Measurements from ENCODE around the gene CUL4A.
A peak's percentile ranks its signal among the peaks of the same experiment; 100 is the strongest.

Gene CUL4A

GRCh38 chr13:113179374-113180230 is 29.8 kb upstream of the CUL4A start:
- no peak for DNase-seq

DNA sequence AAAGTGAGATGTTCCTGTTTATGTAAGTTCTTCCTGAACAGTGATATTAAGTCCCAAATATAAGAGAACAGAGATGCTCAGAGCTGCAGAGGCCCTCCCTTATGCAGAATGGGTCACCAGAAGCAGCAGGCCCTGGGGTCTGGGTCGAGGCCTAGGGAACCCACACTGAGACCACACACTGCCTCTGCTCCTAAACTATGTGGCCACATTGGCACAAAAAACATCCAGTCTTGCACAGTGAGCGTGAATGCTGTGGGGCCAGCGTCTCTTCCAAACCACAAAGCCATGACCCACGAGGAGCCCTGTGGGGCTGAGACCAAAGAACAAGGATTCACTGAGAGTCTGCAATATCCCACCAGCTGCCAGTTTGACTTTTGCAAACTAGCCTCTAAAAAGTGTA is 27.4 kb upstream of the CUL4A start:
- DNase-seq, result no peak

GRCh38 chr13:113183450-113184129 is 25.8 kb upstream of the CUL4A start:
- DNase-seq, result no peak

DNA sequence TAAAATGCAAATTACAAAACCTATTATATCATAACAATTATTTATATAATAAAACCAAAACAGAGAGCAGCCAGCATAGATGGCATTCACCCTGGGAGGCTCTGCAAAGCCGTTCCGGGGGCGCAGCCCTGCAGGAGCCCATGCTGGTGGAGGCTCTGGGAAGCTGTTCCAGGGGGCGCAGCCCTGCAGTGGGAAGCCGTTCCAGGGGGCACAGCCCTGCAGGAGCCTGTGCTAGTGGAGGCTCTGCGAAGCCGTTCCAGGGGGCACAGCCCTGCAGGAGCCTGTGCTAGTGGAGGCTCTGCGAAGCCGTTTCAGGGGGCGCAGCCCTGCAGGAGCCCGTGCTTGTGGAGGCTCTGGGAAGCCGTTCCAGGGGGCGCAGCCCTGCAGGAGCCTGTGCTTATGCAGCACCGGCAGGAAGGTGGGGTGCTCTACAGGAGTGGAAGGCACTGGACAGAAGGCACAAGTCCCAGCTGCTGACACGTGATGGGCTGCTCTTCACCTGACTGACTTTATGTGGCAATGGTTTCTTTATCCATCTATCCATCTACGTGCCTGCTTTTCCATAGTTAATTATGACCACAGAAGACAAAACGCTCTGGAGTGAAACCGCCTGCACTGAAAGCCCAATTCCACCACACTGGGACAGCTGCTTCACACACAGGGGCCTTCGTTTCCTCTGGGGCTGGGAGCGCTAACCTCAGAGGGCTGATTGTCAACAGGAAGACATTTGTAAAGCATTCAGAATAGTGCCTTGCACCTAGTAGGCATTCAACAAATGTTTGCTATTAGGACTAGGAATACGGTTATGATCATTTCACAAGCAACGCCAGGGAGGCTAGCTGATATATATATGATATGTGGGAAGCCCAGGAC is 24.6 kb upstream of the CUL4A start:
- DNase-seq, result no peak

DNA sequence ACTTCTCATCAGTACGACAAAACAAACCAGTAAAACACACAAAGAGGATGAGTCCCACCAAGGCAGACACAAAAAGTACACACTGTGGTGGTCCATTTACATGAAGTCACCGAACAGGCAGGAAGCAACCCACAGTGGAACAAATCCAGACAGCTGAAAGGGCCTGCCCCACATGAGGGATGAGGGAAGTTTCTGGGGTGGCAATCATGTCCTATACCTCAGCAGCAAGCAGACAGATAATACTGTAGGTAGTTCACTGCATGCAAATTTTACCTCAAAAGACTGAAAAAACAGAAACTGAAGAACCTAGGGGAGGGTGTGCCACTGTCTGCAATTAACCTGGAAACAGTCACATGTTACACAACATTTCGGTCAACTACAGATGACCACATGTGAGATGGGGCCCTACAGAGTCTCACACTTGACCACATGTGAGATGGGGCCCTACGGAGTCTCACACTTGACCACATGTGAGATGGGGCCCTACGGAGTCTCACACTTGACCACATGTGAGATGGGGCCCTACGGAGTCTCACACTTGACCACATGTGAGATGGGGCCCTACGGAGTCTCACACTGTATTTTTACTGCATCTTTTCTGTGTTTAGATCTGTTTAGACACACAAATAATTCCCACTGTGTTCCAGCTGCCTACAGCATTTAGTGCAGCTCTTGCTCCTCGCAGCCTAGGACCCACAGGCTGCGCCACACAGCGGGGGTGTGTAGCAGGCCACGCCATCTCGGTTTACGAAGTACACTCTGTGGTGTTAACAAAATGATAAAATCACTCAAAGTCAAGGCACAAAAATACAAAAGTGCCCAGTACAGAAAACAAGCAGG is 23.1 kb upstream of the CUL4A start:
- no peak for DNase-seq

- DNase-seq, result peak; percentile 100
Observed at GRCh38 chr13:113187263-113187669, 22.1 kb upstream of the CUL4A start.

DNA sequence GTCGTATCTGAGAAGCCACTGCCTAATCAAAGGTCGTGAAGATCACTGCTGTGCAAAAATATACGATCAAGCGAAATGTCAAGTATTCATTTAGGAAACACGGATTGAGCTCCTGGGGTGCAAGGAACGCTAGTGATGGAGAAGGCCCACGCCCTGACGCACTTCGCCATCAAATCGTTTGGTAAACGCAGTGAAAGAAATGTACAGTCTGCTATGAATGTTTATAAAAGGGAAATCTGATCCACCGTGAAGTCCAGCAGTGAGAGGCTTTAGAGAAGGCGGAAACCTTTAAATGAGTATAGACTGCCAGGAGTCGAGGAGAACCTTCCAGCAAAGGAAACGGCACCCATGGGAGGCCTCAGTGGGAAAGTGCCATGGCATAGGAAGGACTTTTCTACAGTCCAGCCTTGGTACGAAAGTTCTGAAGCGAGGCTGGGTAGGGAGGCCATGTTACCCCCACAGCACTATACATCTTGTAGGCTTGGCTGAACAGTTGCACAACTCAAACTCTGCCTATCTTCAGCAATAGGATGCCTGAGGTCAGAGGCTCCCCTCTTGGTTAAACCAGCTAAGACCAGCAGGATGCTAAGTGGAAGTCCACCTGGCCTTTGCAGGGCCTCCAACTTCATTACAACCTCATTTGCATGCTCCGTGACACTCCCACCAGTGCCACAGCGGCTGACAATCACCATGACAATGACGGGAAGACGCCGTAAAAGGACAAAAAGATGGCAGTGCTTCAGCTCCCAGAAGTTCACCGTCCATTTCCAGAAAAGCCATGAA is 21.3 kb upstream of the CUL4A start:
- DNase-seq, result no peak

- DNase-seq, result no peak
Observed at GRCh38 chr13:113190181-113190580, 19.2 kb upstream of the CUL4A start.

DNA sequence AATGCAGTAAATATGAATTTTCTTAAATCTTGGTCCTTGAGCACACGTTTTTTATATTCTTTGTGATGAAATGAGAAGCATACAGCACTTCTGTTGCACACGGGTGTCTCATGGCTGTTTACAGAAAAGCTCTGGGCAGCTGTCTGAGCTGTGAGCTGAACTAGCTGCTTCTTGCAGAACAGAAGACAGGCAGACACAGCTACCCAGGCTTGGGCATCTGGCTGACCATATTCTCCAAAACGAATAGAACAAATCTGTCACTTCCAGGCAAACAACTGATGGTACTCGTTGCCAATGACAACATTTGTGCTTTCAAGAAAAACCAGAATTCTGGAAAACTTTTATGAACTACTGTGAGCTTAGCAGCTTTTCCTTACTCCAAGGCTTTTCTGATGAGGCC is 17.1 kb upstream of the CUL4A start:
- no peak for DNase-seq

DNA sequence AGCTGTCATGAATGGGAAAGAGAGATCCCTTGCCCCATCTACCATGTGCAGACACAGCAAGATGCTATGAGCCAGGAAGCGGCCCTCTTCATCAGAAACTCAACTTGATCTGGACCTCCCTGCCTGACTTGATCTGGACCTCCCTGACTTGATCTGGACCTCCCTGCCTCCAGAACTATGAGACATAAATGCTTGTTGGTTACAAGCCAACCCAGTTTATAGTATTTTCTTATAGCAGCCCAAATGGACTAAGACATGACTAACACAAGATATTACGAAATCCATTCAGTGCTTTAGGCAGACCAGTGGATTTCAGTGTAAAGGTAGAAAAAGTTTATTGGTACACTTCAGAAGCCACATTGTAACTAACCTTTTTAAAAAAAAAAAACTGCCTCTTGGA is 16.5 kb upstream of the CUL4A start:
- DNase-seq, result peak; percentile 61

GRCh38 chr13:113195360-113195759 is 14.1 kb upstream of the CUL4A start:
- no peak for DNase-seq

- DNase-seq, result no peak
Observed at GRCh38 chr13:113196970-113197737, 12.3 kb upstream of the CUL4A start.

GRCh38 chr13:113201815-113202214 is 7.6 kb upstream of the CUL4A start:
- DNase-seq, result no peak

DNA sequence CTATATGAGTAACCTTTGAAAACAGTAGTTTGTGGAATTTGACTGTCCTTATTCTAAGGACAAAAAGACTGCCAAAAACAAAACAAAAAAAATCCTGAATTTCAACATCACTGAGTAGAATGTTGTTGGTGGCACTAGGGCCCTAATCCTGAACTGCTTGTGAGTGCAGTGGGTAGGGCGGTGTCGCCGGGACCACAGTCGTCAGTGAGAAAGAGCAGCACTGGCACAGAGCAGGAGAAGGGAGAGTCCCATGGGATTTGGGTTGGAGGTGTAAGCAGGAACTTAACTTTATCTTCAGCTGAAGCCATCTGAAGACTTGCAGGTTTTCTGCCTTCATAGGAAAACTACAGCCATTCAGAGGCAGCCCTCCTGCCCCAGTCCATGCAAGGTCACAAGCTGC is 6.5 kb upstream of the CUL4A start:
- DNase-seq, result no peak

DNA sequence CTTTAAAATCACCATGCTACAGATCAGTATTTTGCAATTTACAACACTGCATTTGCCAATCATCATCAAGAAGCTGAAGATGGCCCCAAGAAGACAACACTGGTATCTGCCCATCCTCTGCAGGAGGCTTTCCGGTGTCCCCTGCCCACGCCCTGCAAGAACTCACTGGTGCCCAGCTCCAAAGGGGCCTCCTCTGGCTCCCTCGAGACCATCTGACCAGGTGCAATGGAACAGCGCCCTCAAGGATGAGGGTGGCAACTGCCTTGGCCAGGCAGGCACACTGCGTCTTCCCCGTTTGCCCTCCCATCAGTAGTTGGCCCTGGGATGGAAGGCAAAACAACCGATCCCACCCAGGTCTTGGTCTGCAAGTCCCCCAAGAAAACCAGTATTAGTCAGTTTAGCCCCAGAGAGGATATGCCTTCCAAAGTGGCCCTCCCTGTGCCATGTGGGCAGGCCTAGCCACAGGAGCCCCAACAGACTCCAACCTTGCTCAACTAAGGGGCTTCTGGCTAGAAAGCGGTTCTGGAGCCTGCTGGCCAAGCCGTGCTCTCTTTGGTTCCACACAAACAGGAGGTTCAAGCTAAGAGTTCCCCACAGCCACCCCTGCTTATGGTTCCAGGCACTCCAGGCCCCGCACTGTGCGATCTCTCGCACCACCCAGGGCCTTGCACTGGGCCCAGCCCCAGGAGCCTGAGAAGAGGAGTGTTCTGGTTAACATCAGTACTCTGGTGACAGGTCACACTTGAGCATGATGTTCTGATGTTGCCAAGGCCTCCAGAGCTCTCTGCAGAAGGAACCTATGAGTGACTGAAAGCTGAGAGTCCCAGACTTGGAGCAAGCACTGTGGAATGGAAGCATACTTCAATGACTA is 5.7 kb upstream of the CUL4A start:
- no peak for DNase-seq

- DNase-seq, result no peak
Observed at GRCh38 chr13:113204378-113204734, 5.1 kb upstream of the CUL4A start.

GRCh38 chr13:113205428-113205931 is 3.9 kb upstream of the CUL4A start:
- DNase-seq, result peak; percentile 22

DNA sequence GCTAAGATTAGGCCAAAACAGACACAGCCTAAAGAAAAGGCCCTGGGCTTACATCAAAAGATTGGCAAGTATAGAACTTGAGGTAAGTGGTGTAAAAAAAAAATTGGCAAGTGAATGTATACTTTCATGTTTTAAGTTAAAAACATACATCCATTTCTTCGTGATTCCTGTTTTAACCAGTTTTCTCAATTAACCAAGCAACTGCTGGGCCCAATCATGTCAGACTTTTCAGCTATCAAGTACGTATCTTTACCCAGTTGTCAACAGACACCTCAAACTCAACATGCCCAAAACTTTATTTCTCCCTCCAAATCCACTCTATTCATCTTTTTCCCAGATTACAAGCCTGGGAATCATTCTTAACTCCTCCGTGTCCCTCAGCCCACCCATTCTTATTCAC is 2.0 kb upstream of the CUL4A start:
- DNase-seq, result no peak

DNA sequence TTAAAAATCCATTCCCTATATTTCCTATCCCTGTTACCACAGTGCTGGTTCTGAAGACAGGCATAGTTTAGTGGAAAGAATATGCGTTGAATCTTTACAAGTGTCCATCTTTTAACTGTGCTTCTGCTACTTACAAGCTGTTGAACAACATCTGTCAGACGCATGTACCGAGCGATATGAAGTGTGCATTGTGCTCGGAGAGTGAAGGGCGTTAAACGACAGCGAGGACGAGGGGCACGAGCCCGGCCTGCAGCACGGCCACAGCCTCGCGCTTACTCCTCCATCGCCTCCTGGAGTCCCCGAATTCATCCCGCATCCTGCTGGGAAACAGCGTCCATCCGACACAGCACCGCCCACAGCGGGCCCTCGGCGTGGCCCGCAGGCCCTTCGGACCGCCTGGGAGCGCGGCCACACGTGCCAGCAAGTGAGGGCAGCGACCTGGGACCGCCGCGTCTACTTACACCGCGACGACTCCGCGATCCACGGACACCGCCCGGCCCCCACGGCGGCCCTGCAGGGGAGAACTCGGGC is 1.5 kb upstream of the CUL4A start:
- peak; percentile 49 for DNase-seq
